Endothelial cell of umbilical vein (primary cell): ENCODE data around the gene NOL6. TPM values are rescaled to one million over a fixed set of nuclear protein-coding genes. Genes with fewer than 3 reads are reported as not detected.

Experiments
- BruUV-seq: library from RNA; stranded (reverse); fragments of 400-500 nt; replicated peaks from 2 replicates; lab custom pipeline; 2021; lab: Mats Ljungman, UMichigan
- CTCF ChIA-PET: fragments of 300-600, 350-600 bp; sonication (Branson Sonifier 250); formaldehyde crosslinking; loops from one replicate; lab custom pipeline; 2021; ENCODE audit warnings: antibody characterized with exemption, inconsistent platforms; lab: Charles Lee
- POLR2A ChIA-PET: fragments of 300-600, 350-600 bp; sonication (Branson Sonifier 250); formaldehyde crosslinking; loops from one replicate; lab custom pipeline; 2021; ENCODE audit warnings: antibody characterized with exemption, inconsistent platforms; lab: Charles Lee
- DNase-seq: peaks from one replicate; pipeline ENCODE4 v3.0.0-alpha.2; 2011; ENCODE audit warnings: low read depth, low spot score
- FAIRE-seq: peaks from 2 replicates; lab custom pipeline; 2011; peaks lifted over from hg19 to GRCh38; lab: Jason Lieb, UNC
- H2AFZ ChIP-seq: 2 replicates; pipeline ENCODE4 v1.6.0; 2012; ENCODE audit warnings: low read depth, low read length, control low read depth, inconsistent platforms
- H3K27ac ChIP-seq: 2 replicates; pipeline ENCODE4 v1.5.1; 2011; ENCODE audit warnings: low read depth, mild to moderate bottlenecking, control low read depth, low read length, moderate library complexity; ENCODE audit not compliant: insufficient read depth
- H3K27me3 ChIP-seq, 2 experiments: 2 replicates each; pipeline versions ENCODE4 v1.6.0 to v1.6.1; 2011; ENCODE audit warnings: low read length in 2 of 2, mixed read lengths in 1 of 2; ENCODE audit not compliant: control insufficient read depth in 2 of 2, insufficient read depth in 2 of 2
- H3K36me3 ChIP-seq, 2 experiments: 2 replicates in 1 of 2; 3 replicates in 1 of 2; pipeline ENCODE4 v1.5.1; 2011; ENCODE audit warnings: low read length in 2 of 2, mild to moderate bottlenecking in 1 of 2, moderate library complexity in 1 of 2; ENCODE audit not compliant: control insufficient read depth in 2 of 2, insufficient read depth in 2 of 2; ENCODE audit errors: extremely low read depth in 1 of 2
- H3K4me1 ChIP-seq: 3 replicates; pipeline ENCODE4 v1.5.1; 2011; ENCODE audit warnings: mild to moderate bottlenecking, low read length; ENCODE audit not compliant: control insufficient read depth, insufficient read depth; ENCODE audit errors: extremely low read depth
- H3K4me2 ChIP-seq: 2 replicates; pipeline ENCODE4 v1.6.1; 2011; ENCODE audit warnings: low read length, control low read depth, mixed read lengths; ENCODE audit not compliant: insufficient read depth
- H3K4me3 ChIP-seq, 3 experiments: fragments of 200-600 bp in 1 of 3; sonication (generic), shearing (Covaris generic) in 1 of 3; replicated peaks in 1 of 3; 2 replicates each; pipeline ENCODE4 v1.5.1; 2011 to 2016; ENCODE audit warnings: control low read depth in 3 of 3, low read length in 3 of 3, mild to moderate bottlenecking in 2 of 3, inconsistent platforms in 1 of 3, low read depth in 1 of 3, moderate library complexity in 1 of 3; ENCODE audit not compliant: insufficient read depth in 1 of 3
- H3K79me2 ChIP-seq: 2 replicates; pipeline ENCODE4 v1.6.0; 2012; ENCODE audit warnings: low read length, inconsistent platforms; ENCODE audit not compliant: control insufficient read depth, insufficient read depth
- H3K9ac ChIP-seq: replicated peaks from 2 replicates; pipeline ENCODE3; 2011; ENCODE audit warnings: low read length, control low read depth; ENCODE audit not compliant: insufficient read depth; ENCODE audit errors: extremely low read depth
- H3K9me1 ChIP-seq: replicated peaks from 3 replicates; pipeline ENCODE4 v1.6.0; 2011; ENCODE audit warnings: mild to moderate bottlenecking, low read length; ENCODE audit not compliant: control insufficient read depth, insufficient read depth; ENCODE audit errors: extremely low read depth
- H3K9me3 ChIP-seq: replicated peaks from 2 replicates; pipeline ENCODE4 v1.5.1; 2012; ENCODE audit warnings: low read length, inconsistent platforms; ENCODE audit not compliant: control insufficient read depth, insufficient read depth
- H4K20me1 ChIP-seq: replicated peaks from 2 replicates; pipeline ENCODE3; 2011; ENCODE audit warnings: mild to moderate bottlenecking, low read length; ENCODE audit not compliant: control insufficient read depth, insufficient read depth; ENCODE audit errors: extremely low read depth
- CTCF ChIP-seq, 2 donors: IDR thresholded peaks; 1 replicate in 1 of 2; 2 replicates in 1 of 2; pipeline ENCODE4 v1.5.1; 2011; ENCODE audit warnings: low read length in 2 of 2, mild to moderate bottlenecking in 2 of 2, moderate library complexity in 2 of 2, control low read depth in 1 of 2, inconsistent platforms in 1 of 2, low read depth in 1 of 2; ENCODE audit not compliant: insufficient read depth in 1 of 2; ENCODE audit errors: extremely low read depth in 1 of 2
- EZH2 ChIP-seq: IDR thresholded peaks from 2 replicates; pipeline ENCODE4 v1.6.1; 2012; ENCODE audit warnings: borderline replicate concordance, low read depth, mild to moderate bottlenecking, moderate library complexity, low read length, inconsistent platforms; ENCODE audit not compliant: severe bottlenecking
- GATA2 ChIP-seq: IDR thresholded peaks from 2 replicates; pipeline ENCODE4 v1.7.0; 2011; ENCODE audit warnings: low read depth, mild to moderate bottlenecking, moderate library complexity, mixed read lengths, low read length; ENCODE audit not compliant: insufficient read length, insufficient read depth
- JUN ChIP-seq: IDR thresholded peaks from 2 replicates; pipeline ENCODE4 v1.6.1; 2011; ENCODE audit warnings: borderline replicate concordance, low read depth; ENCODE audit not compliant: insufficient read length, insufficient read depth
- MAX ChIP-seq: IDR thresholded peaks from 2 replicates; pipeline ENCODE4 v1.6.1; 2011; ENCODE audit not compliant: insufficient read depth, insufficient read length
- MYC ChIP-seq: IDR thresholded peaks from one replicate; pipeline ENCODE4 v1.6.1; 2011; ENCODE audit warnings: mild to moderate bottlenecking, low read depth, low read length
- POLR2A ChIP-seq: IDR thresholded peaks from 2 replicates; pipeline ENCODE4 v1.6.1; 2012; ENCODE audit warnings: low read depth, mild to moderate bottlenecking, control low read depth, low read length
- POLR2AphosphoS5 ChIP-seq: IDR thresholded peaks from 2 replicates; pipeline ENCODE4 v1.6.1; 2012; ENCODE audit warnings: low read depth, mild to moderate bottlenecking, control low read depth, low read length, moderate library complexity; ENCODE audit not compliant: insufficient read depth
- dilution Hi-C: fragments of 300-500 bp; cut with MboI; formaldehyde crosslinking; loops from one replicate; pipeline ENCODE4 v1.15.0; 2019; ENCODE audit warnings: low sequenced_read_pairs; ENCODE audit not compliant: extremely low pct_ligation_motif_present
- intact Hi-C: fragments of 100-400 bp; cut with micrococcal nuclease; formaldehyde crosslinking; loops from one replicate; pipeline ENCODE4 v1.10.0; 2022
- polyA plus RNA-seq, 4 experiments: library from polyadenylated mRNA; depleted of rRNA in 3 of 4; stranded (reverse) in 3 of 4; unstranded in 1 of 4; fragments of >200 nt; gene quantifications; 2 replicates each; pipeline versions ENCODE4 v1.2.1 to v1.2.3, GENCODE V29; 2011 to 2012; ENCODE audit warnings: missing spikeins in 1 of 4
- total RNA-seq: library from RNA; stranded (reverse); gene quantifications from 2 replicates; pipeline ENCODE4 v1.2.3, GENCODE V29; 2021

Gene NOL6
- total and polyA plus RNA-seq, 2 donors (not counting 3 experiments of a cell fraction or from before 2014, with no cell fraction given) = 35.7 to 45.1 TPM

- no peak overlapping the region for H3K4me3 ChIP-seq
- peaks cover 7% of the 10 kb centered on the region for H3K4me1 ChIP-seq
- no peak overlapping the region for H3K27ac ChIP-seq
- dilution Hi-C loops = no loop called here
- H3K36me3 ChIP-seq = peaks cover 13 to 79% of the 10 kb centered on the region in 2 experiments
- H3K79me2 ChIP-seq = peaks cover 9% of the 10 kb centered on the region
- H3K4me2 ChIP-seq = no peak overlapping the region
- H3K9ac ChIP-seq = no peak overlapping the region
- H3K27me3 ChIP-seq = no peaks in the 10 kb centered on the region
- no peak for DNase-seq
- no peak for FAIRE-seq
- H2AFZ ChIP-seq = no peak overlapping the region
- no peak for TF ChIP-seq CTCF (IDR thresholded peaks at IDR 0.05; ENCODE audit: extremely low read depth in 1 of 2, insufficient read depth in 1 of 2, low read depth in 1 of 2, low read length in 2 of 2)
- no peak for TF ChIP-seq POLR2AphosphoS5
- TF ChIP-seq JUN = no peak
- no peak for TF ChIP-seq GATA2
- no peak for TF ChIP-seq POLR2A
- TF ChIP-seq MAX = no peak
- TF ChIP-seq MYC = no peak
- TF ChIP-seq EZH2 = no peak
- H3K9me1 ChIP-seq = no peaks in the 10 kb centered on the region
- ChIA-PET POLR2A (interaction anchor here (1.2 kb wide), 1 partner anchor 93 kb away, joined by 3 read pairs; no protein-coding TSS in a partner anchor), CTCF (interaction anchor here (0.5 to 8.3 kb wide), 24 partner anchors 8 to 239 kb away, joined by 3 to 146 read pairs (median 7); partner anchors contain the start of genes ANKRD18B, AQP3 and AQP7)
- BruUV-seq = no TSS peak
- no peaks in the 10 kb centered on the region for H4K20me1 ChIP-seq
- intact Hi-C loops = loop anchor here (5.0 kb wide), 1 partner anchor 50 kb away; no protein-coding TSS in a partner anchor
- H3K9me3 ChIP-seq = no peaks in the 10 kb centered on the region
Observed at GRCh38 chr9:33467526-33467925, 6.2 kb downstream of the NOL6 start.
